NCI-H524 treated with DMSO at 0.1 percent for 48 hours (cell line): ENCODE data around the gene RPH3AL.
"Not testable (repeated sequence)": the region's sequence is repeated elsewhere in the genome, so short reads cannot be mapped to it uniquely, and the experiment has no call there.

Experiments used
- DNase-seq: peaks from one replicate; lab custom pipeline; 2025; lab: John Stamatoyannopoulos, UW

Gene RPH3AL

DNA sequence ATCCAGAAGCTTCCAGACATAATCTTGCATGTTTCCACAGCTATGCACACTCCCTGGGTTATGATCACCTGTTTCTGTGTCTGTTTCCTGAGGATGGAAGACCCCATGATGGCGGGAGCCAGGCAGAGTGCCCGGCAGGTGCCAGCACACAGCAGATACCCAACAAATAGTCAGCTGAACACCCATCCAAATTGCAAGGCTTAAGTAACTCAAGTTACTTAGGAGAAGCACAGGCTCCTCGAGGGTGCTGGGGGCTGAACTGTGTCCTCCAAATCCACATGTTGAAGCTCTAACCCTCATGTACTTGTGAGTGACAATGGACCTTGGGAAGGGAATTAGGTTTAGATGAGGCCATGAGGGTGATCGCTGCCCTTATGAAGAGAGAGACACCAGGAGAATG lies 91.7 kb downstream of the RPH3AL start:
- no peak for DNase-seq

DNA sequence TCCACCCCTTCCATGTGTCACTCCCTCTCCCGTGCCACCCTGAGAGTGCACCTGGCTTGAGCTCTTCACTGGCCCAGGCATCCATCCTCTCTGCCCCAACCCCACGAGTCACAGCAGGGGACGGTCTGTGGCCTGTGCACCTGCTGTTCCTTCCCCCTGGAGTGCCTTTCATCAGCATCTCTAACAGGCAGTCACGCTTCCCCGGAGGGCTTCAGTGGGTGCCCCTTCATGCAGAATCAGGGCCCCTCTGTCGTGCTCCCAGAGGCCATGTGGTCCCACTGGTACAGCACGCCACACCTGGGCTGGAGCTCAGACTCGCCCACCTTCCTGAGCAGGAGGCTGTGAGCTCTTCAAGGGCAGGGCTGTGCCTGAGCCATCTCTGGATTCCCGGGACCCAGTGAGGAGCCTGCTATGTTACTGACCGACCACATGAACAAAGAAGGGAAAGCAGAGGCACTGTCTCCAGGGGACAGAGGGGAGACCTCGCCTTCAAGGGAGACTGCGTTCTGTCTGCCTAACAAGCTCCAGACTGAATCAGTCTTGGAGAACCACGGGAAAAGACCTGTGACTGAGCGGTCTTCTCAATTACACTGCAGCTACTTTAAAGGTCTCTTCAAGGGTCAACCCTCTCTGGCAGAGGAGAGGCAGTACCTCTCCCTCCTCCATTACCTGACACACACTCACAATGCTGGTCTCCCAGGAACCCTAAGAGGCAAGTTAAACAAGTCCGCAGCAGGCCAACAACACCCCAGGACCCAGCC lies 92.4 kb downstream of the RPH3AL start:
- DNase-seq = no peak

DNA sequence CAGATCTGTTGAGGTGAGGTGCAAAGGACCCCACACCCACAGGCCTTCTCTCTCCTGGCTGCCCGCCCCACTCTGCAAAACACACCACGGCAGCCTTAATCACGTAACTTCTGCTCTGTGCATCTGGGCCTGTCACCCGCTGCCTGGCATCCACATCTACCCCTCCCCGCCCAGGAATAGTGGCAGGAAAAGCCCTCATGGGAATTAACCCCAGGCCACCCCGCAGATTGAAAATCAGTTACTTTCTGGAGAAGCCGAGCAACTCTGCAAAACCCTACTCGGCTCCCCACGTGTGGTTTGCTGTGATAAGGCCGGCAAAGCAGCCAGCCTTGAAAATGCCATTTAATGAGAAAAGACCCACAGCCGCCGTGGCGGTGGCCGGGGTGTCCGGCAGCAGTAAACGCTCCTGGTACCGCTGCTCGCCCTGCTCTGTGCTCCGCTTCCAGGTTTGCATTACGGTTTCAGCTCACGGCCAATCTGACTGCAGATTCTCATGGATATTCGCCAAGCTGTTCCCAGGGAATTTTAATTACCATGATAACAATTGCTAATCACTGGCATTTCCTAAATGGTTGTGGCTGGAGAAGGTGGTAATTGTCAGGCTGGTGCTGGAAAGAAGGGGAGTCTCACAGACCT lies 93.1 kb downstream of the RPH3AL start:
- no peak for DNase-seq

DNA sequence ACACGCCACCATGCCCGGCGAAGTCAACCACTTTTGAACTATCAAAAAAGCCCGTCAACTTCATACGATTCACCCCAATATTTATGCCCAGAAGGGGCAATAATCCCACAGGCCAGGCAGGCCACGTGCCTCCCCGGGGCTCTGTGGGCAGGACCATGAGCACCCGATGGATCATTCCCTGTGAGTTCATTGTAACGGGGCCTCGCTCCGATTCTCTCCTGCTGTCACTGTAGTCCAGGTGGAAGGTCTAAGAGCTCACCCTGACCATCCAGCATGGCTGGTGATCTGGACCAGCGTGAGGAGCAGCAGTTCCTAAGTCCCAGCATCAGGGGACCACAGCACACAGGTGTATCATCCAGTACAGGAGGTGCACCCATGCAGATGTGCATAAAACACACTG lies 93.7 kb downstream of the RPH3AL start:
- DNase-seq = no peak

DNA sequence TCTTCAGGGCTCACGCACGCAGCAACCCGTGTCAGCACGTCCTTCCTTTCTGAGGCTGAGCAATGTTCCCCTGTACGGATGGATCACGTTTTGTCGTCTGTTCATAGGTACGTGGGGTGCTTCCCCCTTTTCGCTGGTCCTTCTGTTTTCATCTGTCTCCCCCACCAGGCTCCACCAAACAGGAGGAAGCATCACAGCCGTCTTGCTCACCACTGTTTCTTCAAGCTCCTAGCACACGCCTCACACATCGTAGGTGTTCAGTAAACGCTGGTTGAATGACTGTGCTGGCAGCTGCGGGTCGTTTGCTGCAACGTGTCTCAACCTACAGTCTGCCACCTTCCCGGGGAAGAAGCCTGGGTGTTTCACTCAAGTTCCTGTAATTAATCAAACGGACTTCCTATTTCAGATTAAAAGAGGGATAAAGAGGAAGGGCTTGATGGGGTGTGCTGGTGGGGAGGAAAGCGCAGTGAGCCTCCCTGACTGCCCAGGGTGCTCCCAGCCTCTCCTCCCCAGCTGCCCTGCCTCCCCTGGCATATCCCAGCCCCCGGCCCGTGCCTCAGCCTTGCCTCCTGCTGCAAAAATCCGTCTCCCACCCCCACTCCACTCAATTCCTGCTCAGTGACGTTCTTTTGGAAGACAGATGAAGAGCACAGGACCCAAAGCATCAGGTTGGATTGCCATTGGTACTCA lies 94.4 kb downstream of the RPH3AL start:
- DNase-seq = no peak

DNA sequence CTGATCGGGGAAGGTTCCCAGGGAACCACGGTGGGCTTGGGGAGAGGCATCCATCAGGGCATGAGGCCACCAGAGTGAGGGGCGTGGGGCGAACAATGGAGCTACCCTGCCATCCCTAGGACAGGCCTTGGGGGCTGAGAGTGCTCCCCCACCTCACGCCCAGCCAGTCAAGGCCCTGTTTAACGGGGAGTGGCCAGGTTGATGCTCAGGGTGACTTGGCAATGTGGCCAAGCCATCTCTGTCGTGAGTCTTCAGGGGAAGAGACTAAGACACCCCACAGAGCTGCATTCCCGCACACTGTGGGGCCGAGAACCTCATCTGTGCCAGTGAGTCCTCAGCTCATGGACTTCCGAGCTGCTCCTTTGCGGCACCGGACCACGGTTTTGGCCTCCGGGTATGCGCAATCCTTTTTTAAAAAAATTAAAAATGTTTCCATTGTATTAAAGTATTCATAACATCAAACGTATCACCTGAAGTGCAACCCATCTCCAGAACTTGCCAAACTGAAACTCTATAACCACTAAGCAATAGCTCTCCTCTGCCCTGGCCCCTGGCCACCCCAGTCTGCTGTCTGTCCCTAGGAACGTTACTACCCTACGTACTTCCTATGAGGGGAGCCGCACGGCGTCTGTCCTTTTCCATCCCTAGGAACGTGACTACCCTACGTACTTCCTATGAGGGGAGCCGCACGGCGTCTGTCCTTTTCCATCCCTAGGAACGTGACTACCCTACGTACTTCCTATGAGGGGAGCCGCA lies 99.3 kb downstream of the RPH3AL start:
- no peak for DNase-seq

DNA sequence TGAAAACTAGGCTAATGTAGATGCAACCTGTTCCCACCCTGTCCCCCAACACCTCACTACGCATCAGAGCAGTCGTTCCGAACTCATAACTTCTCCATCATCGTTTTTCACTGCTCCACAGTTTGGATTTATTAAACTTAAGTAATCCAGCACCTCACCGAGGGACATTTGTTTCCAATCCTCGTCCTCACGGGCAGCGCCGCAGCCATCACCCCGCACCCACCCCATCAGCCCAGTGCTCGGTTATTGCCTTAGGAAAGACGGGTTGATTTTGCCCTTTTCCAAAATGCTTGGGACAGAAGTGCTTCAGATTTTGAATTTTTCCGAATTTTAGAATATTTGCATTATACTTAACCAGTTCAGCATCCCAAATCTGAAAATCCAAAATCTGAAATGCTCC lies 100.2 kb downstream of the RPH3AL start:
- no peak for DNase-seq

DNA sequence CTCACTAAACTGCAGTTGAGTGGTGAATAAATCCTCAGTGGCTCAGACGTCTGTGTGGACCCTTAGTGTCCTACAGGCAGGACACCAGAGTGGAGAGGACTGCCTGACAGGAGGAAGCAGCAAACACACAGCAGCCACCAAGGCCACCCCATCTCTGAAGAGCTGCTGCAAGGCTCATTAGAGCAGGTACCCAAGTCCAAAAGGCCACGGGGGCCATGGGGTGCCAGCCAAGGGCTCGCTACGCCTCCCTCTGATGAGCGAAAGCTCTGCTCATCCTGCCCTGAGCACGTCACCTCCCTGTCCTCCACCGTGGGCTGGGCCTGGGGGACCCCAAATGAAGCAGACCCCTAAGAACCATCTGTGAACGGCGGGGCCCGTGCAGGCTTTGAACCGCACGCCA lies 101.1 kb downstream of the RPH3AL start:
- DNase-seq = no peak

DNA sequence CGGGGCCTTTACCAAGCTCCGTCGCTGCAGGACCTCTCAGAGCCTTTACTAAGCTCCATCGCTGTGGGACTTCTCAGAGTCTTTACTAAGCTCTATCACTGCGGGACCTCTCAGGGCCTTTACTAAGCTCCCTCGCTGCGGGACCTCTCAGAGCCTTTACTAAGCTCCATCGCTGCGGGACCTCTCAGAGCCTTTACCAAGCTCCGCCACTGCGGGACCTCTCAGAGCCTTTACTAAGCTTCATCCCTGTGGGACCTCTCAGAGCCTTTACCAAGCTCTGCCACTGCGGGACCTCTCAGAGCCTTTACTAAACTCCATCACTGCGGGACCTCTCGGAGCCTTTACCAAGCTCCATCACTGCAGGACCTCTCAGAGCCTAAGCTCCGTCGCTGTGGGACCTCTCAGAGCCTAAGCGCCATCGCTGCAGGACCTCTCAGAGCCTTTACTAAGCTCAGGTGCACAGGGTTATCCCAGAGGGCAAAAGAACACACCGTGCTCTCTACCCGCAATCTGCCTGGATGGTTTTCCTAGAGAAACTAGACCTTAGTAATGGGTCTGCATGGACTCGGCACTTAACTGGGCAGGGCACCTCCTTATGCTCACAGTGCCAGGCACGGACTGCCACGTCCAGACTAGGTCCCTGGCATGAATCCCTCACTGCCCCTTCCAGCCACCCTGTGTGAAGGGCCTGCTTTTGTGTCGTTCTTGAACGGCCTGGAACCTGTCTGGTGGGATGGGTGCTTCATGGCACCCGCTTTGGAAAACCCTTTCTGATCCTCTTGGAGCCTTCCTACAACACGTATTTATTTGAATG lies 101.9 kb downstream of the RPH3AL start:
- no peak for DNase-seq

DNA sequence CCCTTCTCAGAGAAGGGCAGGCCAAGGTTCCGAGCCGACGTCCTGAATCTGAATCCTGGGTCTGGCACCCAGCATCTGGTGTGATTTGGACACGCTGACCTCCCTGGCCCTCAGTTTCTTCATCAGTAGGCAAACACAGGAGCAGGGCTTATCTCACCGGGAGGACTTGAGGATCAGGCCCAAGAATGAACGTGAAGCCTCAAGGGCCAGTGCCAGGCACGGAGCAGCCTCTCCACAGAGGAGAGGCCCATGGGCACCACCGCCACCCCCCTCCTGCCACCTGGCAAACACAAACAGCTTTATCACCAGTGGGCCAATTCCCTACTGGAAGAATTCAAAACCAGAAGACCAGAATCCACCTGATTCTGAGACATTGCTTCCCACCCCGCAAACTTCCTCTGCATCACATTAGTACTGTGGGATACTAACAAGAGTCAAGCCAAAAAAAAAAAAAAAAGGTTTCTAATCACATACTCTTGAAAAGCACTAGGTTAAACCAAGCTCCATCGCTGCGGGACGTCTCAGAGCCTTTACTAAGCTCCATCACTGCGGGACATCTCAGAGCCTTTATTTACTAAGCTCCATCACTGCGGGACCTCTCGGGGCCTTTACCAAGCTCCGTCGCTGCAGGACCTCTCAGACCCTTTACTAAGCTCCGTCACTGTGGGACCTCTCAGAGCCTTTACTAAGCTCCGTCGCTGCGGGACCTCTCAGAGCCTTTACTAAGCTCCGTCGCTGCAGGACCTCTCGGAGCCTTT lies 103.2 kb downstream of the RPH3AL start:
- no peak for DNase-seq

DNA sequence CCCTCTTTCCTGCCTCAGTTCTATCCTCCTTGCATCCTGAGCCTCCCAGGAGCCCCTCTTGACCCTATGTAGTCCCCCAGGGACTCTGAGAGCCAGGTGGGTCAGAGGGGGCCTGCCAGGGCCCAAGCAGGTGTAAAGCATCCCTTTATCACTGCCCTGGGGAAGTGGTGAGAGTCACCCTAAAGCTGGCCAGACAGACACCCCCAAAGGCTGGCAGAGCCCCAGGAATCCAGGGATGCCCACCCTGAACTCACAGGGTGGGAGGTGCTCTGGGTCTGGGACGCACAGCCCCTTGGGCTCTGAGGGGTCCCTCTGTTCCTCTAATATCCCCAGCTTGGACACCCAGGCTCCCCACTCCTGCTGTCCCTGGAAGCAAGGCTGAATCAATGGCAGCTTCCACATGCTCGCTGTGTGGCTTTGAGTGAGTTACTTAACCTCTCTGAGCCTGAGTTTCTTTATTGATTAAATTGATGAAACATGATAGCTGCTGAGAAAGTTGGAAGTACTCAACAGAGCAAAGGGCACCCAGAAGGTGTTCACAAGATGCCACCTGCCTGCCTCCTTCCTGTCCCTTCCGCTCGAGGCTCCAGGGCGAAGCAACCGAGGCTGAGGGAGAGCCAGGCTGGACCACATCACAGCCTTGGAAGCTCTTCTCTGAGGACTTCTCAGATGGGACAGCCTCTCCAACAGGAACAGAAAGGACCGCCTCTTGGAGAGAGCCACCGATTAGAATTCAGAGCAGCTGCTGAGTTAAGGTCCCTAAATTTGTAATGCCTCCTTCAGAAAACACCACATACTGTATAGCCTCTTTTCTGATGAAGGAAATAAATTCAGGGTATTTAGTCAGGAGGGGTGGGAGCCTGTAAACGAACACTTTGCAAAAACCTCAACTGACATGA lies 104.0 kb downstream of the RPH3AL start:
- no peak for DNase-seq

DNA sequence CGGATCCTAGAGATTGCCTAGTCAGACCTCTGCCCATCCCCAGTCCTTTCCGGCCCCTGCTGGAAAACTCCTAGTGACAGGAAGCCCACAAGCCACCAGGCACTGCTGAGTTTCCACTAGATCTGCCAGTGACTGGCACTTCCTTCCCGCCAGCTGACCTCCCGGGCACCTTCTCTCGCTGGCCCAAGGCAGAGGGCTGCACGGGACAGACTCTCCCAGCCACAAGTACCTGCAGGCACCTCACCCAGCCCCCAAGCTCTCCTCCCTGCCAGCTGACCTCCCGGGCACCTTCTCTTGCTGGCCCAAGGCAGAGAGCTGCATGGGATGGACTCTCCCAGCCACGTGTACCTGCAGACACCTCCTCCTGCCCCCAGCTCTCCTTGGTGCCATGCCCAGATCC lies 104.8 kb downstream of the RPH3AL start:
- DNase-seq = no peak

DNA sequence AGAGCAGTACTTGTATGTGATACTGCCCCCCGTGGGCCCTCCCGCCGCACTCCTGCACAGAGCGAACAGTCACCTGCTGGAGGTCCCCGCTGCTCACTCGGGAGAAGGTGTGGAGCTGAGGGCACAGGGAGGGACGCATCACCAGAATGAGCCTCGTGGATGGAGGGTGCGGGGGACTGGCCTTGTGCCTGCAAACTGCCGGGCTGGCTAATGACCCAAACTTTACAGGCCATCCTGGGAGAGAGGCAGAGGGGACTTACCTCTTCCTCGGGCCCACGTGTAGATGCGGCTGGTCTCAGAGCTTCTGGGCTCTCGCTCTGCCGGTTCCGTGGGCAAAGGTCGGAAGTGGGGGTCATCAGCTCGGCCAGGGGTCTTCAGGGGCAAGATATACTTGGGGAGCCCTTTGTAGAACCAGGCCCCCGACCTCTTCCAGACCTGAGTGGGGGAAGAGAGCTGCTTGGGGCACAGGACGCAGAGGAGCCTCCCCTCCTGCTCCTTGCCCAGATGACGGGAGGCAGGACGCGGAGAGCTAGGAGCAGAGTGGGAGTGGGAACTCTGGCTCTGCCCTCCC lies 105.7 kb downstream of the RPH3AL start:
- DNase-seq = no peak

DNA sequence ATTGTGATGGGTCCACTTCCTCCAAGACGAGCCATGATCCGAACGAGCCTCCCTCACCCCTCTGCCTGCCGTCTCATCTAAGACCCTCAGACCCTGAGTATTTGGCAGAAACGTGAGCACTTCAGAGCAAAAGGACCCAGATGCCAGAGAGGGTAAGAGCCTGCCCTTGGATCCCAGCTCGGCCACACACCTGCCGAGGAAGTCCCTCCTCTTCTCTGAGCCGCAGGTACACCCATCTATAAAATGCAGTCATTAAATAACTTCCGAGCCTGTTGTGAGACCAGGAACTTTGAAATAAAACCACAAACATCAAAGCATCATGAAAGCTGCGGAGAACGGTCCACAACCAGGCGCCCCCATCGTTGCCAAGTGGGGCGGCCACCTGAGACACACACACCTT lies 106.4 kb downstream of the RPH3AL start:
- no peak for DNase-seq

DNA sequence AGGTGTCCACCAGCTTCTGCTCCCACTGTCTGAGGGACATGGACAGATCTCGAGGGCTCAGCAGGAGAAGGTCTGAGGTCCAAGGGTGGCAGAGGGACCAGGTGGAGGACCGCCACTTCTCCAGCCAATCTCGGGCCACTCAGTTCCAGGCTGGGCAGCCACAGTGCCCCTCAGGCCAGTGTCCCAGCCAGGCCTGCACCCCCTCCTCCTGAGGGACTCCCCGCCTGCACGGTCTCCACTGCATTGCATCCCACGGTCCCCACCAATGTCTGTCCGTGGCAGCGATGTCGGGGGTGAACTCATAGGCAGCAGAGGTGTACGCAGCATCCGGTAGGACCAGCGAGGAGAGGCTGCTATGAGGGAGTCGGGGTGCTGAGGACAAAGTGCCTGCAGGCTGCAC lies 107.0 kb downstream of the RPH3AL start:
- no peak for DNase-seq

DNA sequence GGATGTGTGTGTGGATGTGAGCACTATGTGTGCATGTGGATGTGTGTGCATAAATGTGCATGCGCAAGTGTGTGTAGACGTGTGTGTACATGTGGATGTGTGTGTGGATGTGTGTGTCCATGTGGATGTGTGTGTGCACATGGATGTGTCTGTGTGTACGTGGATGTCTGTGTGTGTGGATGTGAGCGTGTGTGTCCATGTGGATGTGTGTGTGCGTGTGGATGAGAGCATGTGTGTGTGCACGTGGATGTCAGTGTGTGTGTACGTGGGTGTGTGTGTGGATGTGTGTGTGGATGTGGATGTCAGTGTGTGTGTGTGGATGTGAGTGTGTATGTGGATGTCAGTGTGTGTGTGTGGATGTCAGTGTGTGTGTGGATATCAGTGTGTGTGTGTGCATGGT lies 107.6 kb downstream of the RPH3AL start:
- no peak for DNase-seq

DNA sequence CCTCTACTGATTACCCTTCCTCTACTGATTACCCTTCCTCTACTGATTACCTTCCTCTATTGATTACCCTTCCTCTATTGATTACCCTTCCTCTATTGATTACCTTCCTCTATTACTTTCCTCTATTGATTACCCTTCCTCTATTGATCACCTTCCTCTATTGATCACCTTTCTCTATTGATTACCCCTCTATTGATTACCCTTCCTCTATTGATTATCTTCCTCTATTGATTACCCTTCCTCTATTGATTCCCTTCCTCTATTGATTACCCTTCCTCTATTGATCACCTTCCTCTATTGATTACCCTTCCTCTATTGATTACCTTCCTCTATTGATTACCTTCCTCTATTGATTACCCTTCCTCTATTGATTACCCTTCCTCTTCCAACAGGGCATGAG lies 108.7 kb downstream of the RPH3AL start:
- not testable (repeated sequence) for DNase-seq

DNA sequence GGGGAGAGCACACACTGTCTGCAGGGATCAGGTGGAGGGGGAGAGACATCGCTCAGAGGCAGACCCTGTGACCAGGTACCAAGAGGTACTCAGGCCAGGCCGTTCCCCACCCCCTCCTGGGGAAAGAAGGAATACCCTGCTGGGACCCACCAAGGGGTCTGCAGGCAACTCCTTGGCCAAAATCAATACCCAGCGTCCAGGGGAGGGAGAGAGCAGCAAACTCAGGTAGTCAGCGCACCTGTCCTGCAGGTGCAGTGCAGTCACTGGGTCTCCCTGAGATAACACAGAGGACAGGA lies 113.7 kb downstream of the RPH3AL start:
- DNase-seq = no peak

DNA sequence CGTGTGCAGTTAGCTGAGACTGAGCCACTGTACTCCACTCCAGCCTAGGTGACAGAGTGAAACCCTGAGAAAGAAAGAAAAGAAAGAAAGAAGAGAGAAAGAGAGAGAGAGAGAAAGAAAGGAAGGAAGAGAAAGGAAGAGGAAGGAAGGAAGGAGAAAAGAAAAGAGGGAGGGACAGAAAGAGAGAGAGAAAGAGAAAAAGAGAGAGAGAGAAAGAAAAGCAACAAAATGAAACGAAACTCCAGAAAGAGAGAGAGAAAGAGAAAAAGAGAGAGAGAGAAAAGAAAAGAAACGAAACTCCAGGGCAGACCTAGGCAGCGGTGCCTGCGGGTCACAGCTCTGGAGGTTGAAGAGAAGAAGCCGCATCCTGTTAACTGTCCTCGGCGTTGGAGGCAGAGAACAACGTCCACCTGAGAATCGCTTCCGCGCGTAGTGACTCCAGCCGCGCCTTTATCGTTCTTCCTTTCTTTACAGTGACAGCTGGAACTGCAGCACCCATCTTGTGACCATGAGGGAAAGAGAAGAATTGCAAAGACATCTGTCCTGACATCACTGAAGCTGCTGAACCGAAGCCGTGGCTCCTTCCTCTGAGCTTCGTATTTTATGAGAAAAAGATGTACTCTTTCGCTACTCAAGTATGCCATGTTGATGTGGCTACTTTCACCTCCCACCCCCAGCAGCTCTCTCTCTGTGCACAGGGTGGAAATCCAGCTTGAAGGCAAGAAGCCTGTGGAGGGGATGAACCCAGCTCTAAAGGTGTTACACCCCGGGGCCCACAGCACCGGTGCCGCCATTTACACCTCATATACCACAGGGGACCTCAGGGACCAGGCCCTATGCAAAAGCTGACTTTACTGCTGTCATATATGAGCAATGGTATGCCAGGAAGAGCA lies 114.3 kb downstream of the RPH3AL start:
- no peak for DNase-seq
